NCI-H510A (cell line): ENCODE measurements around the gene SERPINB1.
A peak's percentile ranks its signal among the peaks of the same experiment; 100 is the strongest.
"Not testable (repeated sequence)": the region's sequence is repeated elsewhere in the genome, so short reads cannot be mapped to it uniquely, and the experiment has no call there.

Experiments used
- DNase-seq: peaks from one replicate; lab custom pipeline; 2025; lab: John Stamatoyannopoulos, UW

SERPINB1 gene

GRCh38 chr6:2841264-2842138, at the start of gene SERPINB1:
Gene SERPINB1, minus strand, starts transcription at chr6:2841863. Its CDS starts 1,277 bp downstream, at chr6:2840586.
- peak; percentile 67 for DNase-seq

- DNase-seq = no peak
Measured at GRCh38 chr6:2890976-2891767, 49.5 kb upstream of the SERPINB1 start.

- no peak for DNase-seq
Measured at GRCh38 chr6:2885967-2886735, 44.5 kb upstream of the SERPINB1 start.

GRCh38 chr6:2884804-2885203, 43.1 kb upstream of the SERPINB1 start:
- no peak for DNase-seq

DNA sequence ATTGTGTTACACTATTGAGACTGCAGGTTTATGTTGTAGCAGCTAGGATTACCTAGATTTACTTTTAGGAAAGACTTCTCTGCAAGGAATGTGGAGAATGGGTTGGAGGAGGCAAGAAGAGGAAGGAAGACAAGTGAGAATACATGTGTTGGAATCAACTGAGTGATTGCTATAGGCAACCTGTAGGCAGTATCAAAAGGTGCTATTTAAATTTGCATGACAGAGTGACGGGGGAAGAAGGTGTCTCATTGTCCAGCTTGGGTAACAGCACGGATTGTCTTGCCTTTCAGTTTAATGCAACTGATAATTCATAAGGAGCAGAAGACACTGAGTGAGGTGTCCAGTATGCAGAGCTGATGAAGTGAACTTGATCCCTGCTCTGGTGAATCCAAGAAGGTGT, 42.0 kb upstream of the SERPINB1 start:
- no peak for DNase-seq

DNA sequence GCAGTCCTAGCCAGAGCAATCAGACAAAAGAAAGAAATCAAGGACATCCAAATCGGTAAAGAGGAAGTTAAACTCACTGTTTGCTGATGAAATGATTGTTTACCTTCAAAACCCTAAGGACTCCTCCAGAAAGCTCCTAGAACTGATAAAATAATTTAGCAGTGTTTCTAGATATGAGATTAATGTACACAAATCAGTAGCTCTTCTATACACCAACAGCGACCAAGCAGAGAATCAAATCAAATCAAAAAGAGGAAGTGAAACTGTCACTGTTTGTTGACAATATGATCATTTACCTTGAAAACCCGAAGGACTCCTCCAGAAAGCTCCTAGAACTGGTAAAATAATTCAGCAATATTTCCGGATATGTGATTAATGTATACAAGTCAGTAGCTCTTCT, 39.8 kb upstream of the SERPINB1 start:
- DNase-seq = no peak

- not testable (repeated sequence) for DNase-seq
Measured at GRCh38 chr6:2880156-2880555, 38.5 kb upstream of the SERPINB1 start.

DNA sequence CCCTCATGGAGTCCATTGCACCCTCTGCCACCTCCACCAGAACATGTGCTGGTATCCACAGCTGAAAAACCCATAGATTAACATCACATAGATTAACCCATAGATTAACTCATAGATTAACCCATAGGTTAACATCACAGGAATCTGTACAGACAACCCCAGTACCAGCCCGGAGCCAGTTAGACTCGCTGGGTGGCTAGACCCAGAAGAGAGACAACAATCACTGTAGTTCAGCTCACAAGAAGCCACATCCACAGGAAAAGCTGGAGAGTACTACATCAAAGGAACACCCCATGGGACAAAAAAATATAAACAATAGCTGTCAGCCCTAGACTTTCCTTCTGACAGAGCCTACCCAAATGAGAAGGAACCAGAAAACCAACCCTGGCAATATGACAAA, 36.3 kb upstream of the SERPINB1 start:
- DNase-seq = no peak

- no peak for DNase-seq
Measured at GRCh38 chr6:2877057-2877882, 35.6 kb upstream of the SERPINB1 start.

- no peak for DNase-seq
Measured at GRCh38 chr6:2876210-2877056, 34.8 kb upstream of the SERPINB1 start.

- DNase-seq = no peak
Measured at GRCh38 chr6:2875359-2876191, 33.9 kb upstream of the SERPINB1 start.

- no peak for DNase-seq
Measured at GRCh38 chr6:2873643-2874042, 32.0 kb upstream of the SERPINB1 start.

- no peak for DNase-seq
Measured at GRCh38 chr6:2872423-2873358, 31.0 kb upstream of the SERPINB1 start.

DNA sequence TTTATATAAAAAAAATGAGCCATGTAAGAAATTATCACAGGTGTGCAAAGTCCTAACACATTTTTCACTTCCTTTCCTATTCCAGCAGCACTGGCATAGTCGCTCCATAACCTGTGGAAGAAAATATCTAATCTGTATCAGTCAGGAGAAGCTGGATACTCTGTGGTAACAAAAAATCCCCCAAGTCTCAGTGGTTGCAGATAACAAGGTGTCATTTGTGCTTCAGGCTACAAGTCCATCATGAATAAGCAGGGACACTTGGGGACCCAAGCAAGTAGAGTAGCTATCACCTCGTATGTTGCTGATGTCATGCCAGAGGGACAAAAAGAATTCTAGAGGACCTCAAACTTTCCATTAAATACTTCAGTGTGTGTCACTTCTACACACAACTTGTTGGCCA, 30.3 kb upstream of the SERPINB1 start:
- no peak for DNase-seq

DNA sequence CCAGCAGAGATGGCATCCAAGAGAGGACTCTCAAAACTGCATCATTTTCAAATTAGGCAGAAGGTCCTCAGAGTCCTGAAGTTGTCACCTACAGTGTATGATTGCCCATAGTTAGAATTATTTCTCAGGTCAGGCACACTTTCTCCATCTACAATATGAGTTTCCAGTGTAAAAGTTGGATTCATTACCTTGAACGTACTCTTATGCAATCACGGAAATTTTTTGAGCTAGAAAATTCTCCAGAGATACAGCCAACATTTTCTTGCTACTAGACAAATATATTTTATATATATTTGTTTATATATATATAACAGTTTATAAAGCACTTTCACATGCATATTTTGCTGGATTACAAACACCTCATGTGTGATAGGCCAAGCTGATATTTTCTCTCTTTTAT, 29.4 kb upstream of the SERPINB1 start:
- DNase-seq = no peak

DNA sequence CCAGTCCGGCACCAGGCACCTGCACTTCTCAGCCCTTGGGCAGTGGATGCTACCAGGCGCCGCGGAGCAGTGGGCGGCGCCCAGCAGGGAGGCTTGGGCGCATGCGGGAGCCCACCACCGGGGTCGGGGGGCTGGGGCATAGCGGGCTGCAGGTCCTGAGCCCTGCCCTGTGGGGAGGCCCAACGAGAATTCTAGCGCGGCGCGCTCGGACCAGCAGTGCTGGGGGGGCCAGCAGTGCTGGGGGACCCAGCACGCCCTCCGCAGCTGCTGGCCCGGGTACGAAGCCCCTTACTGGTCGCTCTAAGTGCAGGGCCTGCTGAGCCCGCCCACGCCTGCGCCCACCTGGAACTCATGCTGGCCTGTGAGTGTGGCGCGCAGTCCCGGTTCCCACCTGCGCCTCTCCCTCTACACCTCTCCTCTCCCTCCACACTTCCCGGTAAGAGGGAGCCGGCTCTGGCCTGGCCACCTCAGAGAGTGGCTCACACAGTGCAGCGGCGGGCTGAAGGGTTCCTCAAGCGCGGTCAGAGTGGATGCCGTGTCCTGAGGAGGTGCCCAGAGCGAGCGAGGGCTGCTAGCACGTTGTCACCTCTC, 28.5 kb upstream of the SERPINB1 start:
- no peak for DNase-seq

- DNase-seq = no peak
Measured at GRCh38 chr6:2868637-2869036, 27.0 kb upstream of the SERPINB1 start.
